ENCODE measurements around the gene ZNF423. TPM values are rescaled to one million over a fixed set of nuclear protein-coding genes. Genes with fewer than 3 reads are reported as not detected.

The ZNF423 gene
- total RNA-seq, 1 donor from 2014 or later = 0.05 TPM

GRCh38 chr16:49605536-49606254 is 250.2 kb downstream of the ZNF423 start:
- intact Hi-C loops (cut with micrococcal nuclease) = no loop called here

GRCh38 chr16:49604602-49605001 is 251.3 kb downstream of the ZNF423 start:
- intact Hi-C loops (cut with micrococcal nuclease) = no loop called here

GRCh38 chr16:49603956-49604355 is 252.0 kb downstream of the ZNF423 start:
- intact Hi-C loops (cut with micrococcal nuclease) = no loop called here

- intact Hi-C loops (cut with micrococcal nuclease) = no loop called here
Observed at GRCh38 chr16:49602976-49603310, 253.0 kb downstream of the ZNF423 start.

- intact Hi-C loops (cut with micrococcal nuclease) = no loop called here
Observed at GRCh38 chr16:49602201-49602975, 253.5 kb downstream of the ZNF423 start.

GRCh38 chr16:49601576-49601975 is 254.3 kb downstream of the ZNF423 start:
- intact Hi-C loops (cut with micrococcal nuclease) = no loop called here

GRCh38 chr16:49600976-49601375 is 254.9 kb downstream of the ZNF423 start:
- intact Hi-C loops (cut with micrococcal nuclease) = no loop called here

GRCh38 chr16:49600536-49600935 is 255.4 kb downstream of the ZNF423 start:
- intact Hi-C loops (cut with micrococcal nuclease) = no loop called here

GRCh38 chr16:49599704-49600103 is 256.2 kb downstream of the ZNF423 start:
- intact Hi-C loops (cut with micrococcal nuclease) = no loop called here

GRCh38 chr16:49599281-49599680 is 256.6 kb downstream of the ZNF423 start:
- intact Hi-C loops (cut with micrococcal nuclease) = no loop called here

GRCh38 chr16:49598383-49599170 is 257.3 kb downstream of the ZNF423 start:
- intact Hi-C loops (cut with micrococcal nuclease) = no loop called here

GRCh38 chr16:49597796-49598195 is 258.1 kb downstream of the ZNF423 start:
- intact Hi-C loops (cut with micrococcal nuclease) = no loop called here

GRCh38 chr16:49596648-49597291 is 259.1 kb downstream of the ZNF423 start:
- intact Hi-C loops (cut with micrococcal nuclease) = no loop called here

GRCh38 chr16:49596068-49596467 is 259.8 kb downstream of the ZNF423 start:
- intact Hi-C loops (cut with micrococcal nuclease) = no loop called here

- intact Hi-C loops (cut with micrococcal nuclease) = no loop called here
Observed at GRCh38 chr16:49594685-49595498, 261.0 kb downstream of the ZNF423 start.

- intact Hi-C loops (cut with micrococcal nuclease) = no loop called here
Observed at GRCh38 chr16:49594153-49594552, 261.8 kb downstream of the ZNF423 start.

- intact Hi-C loops (cut with micrococcal nuclease) = no loop called here
Observed at GRCh38 chr16:49593424-49594040, 262.4 kb downstream of the ZNF423 start.

- intact Hi-C loops (cut with micrococcal nuclease) = loop anchor here (1.0 kb wide), 1 partner anchor 151 kb away; no protein-coding TSS in a partner anchor
Observed at GRCh38 chr16:49592546-49593423, 263.1 kb downstream of the ZNF423 start.

Measured in T-helper 2 cell treated with Interferon-gamma antibody and Interleukin-4, amounts not matched to agents 100 ng/mL and 5 ng/mL, for 36 hours (primary cell).